CD4-positive, alpha-beta T cell (primary cell): ENCODE results near the gene ANKRD7. TPM values are rescaled to one million over a fixed set of nuclear protein-coding genes. Genes with fewer than 3 reads are reported as not detected.

ENCODE experiments used
- ATAC-seq: fragments of 200-7000 bp; cut with Tn5 transposase; one replicate; pipeline ENCODE4 v1.10.0; 2022; ENCODE audit warnings: mild to moderate bottlenecking; ENCODE audit not compliant: poor library complexity
- CTCF ChIA-PET: fragments of 350-600 bp; sonication (Branson Sonifier 250); formaldehyde crosslinking; loops from one replicate; lab custom pipeline; 2021; ENCODE audit warnings: antibody characterized with exemption, inconsistent platforms; lab: Charles Lee
- POLR2A ChIA-PET: fragments of 350-600 bp; sonication (Branson Sonifier 250); formaldehyde crosslinking; loops from one replicate; lab custom pipeline; 2021; ENCODE audit warnings: antibody characterized with exemption, inconsistent platforms; lab: Charles Lee
- DNase-seq, 14 experiments: peaks; one replicate each; pipeline ENCODE4 v3.0.0-alpha.2; 2013 to 2020; ENCODE audit warnings: mixed read lengths in 2 of 14
- H3K27ac ChIP-seq, 2 donors: one replicate each; pipeline versions ENCODE4 v1.5.1 to v1.7.0; 2013; ENCODE audit warnings: low read length in 2 of 2, low read depth in 1 of 2, mild to moderate bottlenecking in 1 of 2
- H3K27me3 ChIP-seq, 2 experiments: 1 replicate in 1 of 2; 2 replicates in 1 of 2; pipeline versions ENCODE4 v1.6.1 to v1.7.0; 2013; ENCODE audit warnings: low read length in 2 of 2, control low read depth in 1 of 2, mild to moderate bottlenecking in 1 of 2, moderate library complexity in 1 of 2; ENCODE audit not compliant: insufficient read depth in 2 of 2, control insufficient read depth in 1 of 2
- H3K36me3 ChIP-seq: one replicate; pipeline ENCODE4 v1.6.1; 2013; ENCODE audit warnings: low read length, control low read depth; ENCODE audit not compliant: insufficient read depth
- H3K4me1 ChIP-seq: one replicate; pipeline ENCODE4 v1.6.1; 2013; ENCODE audit warnings: low read length, control low read depth; ENCODE audit not compliant: insufficient read depth
- H3K4me3 ChIP-seq: one replicate; pipeline ENCODE4 v1.5.1; 2013; ENCODE audit warnings: mild to moderate bottlenecking, low read length, moderate library complexity
- H3K9me3 ChIP-seq, 2 experiments: 1 replicate in 1 of 2; 2 replicates in 1 of 2; pipeline versions ENCODE4 v1.6.1 to v1.7.0; 2013; ENCODE audit warnings: low read length in 2 of 2, mild to moderate bottlenecking in 2 of 2, control low read depth in 1 of 2, moderate library complexity in 1 of 2; ENCODE audit not compliant: control insufficient read depth in 1 of 2, insufficient read depth in 1 of 2
- H3K27ac Mint-ChIP-seq: one replicate; pipeline ENCODE4 v1.8.0; 2020; ENCODE audit warnings: mixed read lengths
- H3K27me3 Mint-ChIP-seq: one replicate; pipeline ENCODE4 v1.8.0; 2021; ENCODE audit warnings: mixed read lengths
- H3K36me3 Mint-ChIP-seq: one replicate; pipeline ENCODE4 v1.8.0; 2021; ENCODE audit warnings: low read depth, mixed read lengths
- H3K4me1 Mint-ChIP-seq: one replicate; pipeline ENCODE4 v1.8.0; 2021; ENCODE audit warnings: low read depth, mixed read lengths
- H3K4me3 Mint-ChIP-seq: one replicate; pipeline ENCODE4 v1.8.0; 2020; ENCODE audit warnings: mild to moderate bottlenecking, mixed read lengths
- H3K9me3 Mint-ChIP-seq: one replicate; pipeline ENCODE4 v1.8.0; 2020; ENCODE audit warnings: mixed read lengths
- intact Hi-C, 2 experiments: fragments of 100-400 bp; cut with DNase I in 1 of 2; cut with micrococcal nuclease in 1 of 2; formaldehyde crosslinking; loops; one replicate each; pipeline versions ENCODE4 v1.15.1 to v1.9.0; 2023 to 2025; cut with DNase I, micrococcal nuclease
- polyA plus RNA-seq, 2 donors: library from polyadenylated mRNA; unstranded; fragments of 120-200 nt; gene quantifications; one replicate each; pipeline ENCODE4 v1.2.1, GENCODE V29; 2013
- total RNA-seq, 174 experiments: library from RNA in 2 of 174; stranded (reverse) in 2 of 174; gene quantifications; one replicate each; pipeline ENCODE4 v1.2.3 and lab custom pipeline; 2021 to 2026
- TF ChIP-seq, protein P1 (sequence below): fragments of 200-600 bp; IDR thresholded peaks from one replicate; pipeline ENCODE4 v1.8.0; 2022; ENCODE audit warnings: antibody characterized with exemption, mild to moderate bottlenecking

The ANKRD7 gene, protein sequence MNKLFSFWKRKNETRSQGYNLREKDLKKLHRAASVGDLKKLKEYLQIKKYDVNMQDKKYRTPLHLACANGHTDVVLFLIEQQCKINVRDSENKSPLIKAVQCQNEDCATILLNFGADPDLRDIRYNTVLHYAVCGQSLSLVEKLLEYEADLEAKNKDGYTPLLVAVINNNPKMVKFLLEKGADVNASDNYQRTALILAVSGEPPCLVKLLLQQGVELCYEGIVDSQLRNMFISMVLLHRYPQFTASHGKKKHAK
- total RNA-seq (not detected), total RNA-seq (lab: John Stamatoyannopoulos, UW) (0 to 0.60 (median 0.08) reads per million in 172 experiments)
- 0.13 TPM for polyA plus RNA-seq (2013, experiment 1 of 2)
- 0.26 TPM for polyA plus RNA-seq (2013, experiment 2 of 2)

DNA sequence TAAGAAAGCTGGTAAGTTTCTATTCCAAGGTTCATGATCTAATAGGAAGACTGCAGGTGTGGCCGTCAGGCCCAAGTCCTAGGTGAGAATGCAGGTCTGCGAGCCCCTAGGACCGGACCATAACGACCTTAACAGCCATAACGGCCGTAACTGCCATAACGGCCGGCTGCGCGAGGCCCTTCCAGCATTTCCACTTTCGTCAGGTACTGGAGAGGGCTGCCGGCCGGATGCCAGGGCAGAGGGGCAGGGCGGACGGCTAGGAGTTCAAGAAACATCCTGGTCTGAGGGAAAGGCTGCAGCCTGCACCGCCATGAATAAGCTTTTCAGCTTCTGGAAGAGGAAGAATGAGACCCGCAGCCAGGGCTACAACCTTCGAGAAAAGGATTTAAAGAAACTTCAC lies at the start of gene ANKRD7:
TSS of gene ANKRD7 (plus strand) at position 184 of the 400 bp plus-strand sequence. CDS start at position 311, 127 bp downstream.
- H3K27me3 ChIP-seq = peaks cover 0 to 6% of the 10 kb centered on the region in 2 experiments
- H3K9me3 ChIP-seq = peaks cover 0 to 3% of the 10 kb centered on the region in 2 experiments
- no peaks in the 10 kb centered on the region for H3K9me3 Mint-ChIP-seq
- TF ChIP-seq, protein P1, sequence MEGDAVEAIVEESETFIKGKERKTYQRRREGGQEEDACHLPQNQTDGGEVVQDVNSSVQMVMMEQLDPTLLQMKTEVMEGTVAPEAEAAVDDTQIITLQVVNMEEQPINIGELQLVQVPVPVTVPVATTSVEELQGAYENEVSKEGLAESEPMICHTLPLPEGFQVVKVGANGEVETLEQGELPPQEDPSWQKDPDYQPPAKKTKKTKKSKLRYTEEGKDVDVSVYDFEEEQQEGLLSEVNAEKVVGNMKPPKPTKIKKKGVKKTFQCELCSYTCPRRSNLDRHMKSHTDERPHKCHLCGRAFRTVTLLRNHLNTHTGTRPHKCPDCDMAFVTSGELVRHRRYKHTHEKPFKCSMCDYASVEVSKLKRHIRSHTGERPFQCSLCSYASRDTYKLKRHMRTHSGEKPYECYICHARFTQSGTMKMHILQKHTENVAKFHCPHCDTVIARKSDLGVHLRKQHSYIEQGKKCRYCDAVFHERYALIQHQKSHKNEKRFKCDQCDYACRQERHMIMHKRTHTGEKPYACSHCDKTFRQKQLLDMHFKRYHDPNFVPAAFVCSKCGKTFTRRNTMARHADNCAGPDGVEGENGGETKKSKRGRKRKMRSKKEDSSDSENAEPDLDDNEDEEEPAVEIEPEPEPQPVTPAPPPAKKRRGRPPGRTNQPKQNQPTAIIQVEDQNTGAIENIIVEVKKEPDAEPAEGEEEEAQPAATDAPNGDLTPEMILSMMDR = no peak
- H3K36me3 Mint-ChIP-seq = no peaks in the 10 kb centered on the region
- no peak within 1 kb of the TSS for H3K27ac Mint-ChIP-seq
- H3K27me3 Mint-ChIP-seq = peaks cover 9% of the 10 kb centered on the region
- ATAC-seq (no peak), DNase-seq (no peak)
- no peaks in the 10 kb centered on the region for H3K36me3 ChIP-seq
- no peak within 1 kb of the TSS for H3K4me3 Mint-ChIP-seq
- CTCF ChIA-PET = no interaction called here
- no peaks in the 10 kb centered on the region for H3K4me1 Mint-ChIP-seq
- POLR2A ChIA-PET = no interaction called here
- H3K4me1 ChIP-seq = no peaks in the 10 kb centered on the region
- no peak within 1 kb of the TSS for H3K4me3 ChIP-seq
- H3K27ac ChIP-seq = no peak within 1 kb of the TSS
- intact Hi-C loops = no loop called here

DNA sequence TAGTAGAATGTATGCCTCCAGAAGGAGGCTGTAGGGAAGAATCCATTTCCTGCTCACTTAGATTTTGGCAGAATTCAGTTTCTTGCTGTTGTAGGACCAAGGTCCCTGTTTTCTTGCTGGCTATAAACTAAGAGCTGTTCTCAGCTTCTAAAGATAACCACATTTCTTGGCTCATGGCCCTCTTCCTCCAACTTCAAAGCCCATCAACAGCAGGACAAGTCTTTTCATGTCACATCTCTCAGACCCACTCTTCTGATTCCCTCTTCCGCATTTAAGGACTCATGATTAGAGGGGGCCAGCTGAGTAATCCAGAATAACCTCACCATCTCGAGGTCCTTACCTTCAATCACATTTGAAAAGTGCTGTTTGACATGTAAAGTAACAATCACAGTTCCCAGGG lies 48.8 kb upstream of the ANKRD7 start:
- Mint-ChIP-seq H3K27me3 (peaks cover 37% of the 10 kb centered on the region), H3K36me3 (no peaks in the 10 kb centered on the region), H3K27ac (no peak overlapping the region), H3K4me3 (no peak overlapping the region), H3K9me3 (no peaks in the 10 kb centered on the region), H3K4me1 (no peaks in the 10 kb centered on the region)
- intact Hi-C loops = no loop called here
- ATAC-seq (no peak), DNase-seq (no peak)
- Histone ChIP-seq H3K9me3 (no peaks in the 10 kb centered on the region), H3K27me3 (no peaks in the 10 kb centered on the region), H3K36me3 (no peaks in the 10 kb centered on the region), H3K27ac (no peak overlapping the region), H3K4me1 (no peaks in the 10 kb centered on the region), H3K4me3 (no peak overlapping the region)
- ChIA-PET CTCF (no interaction called here), POLR2A (no interaction called here)
- TF ChIP-seq, protein P1 = no peak

DNA sequence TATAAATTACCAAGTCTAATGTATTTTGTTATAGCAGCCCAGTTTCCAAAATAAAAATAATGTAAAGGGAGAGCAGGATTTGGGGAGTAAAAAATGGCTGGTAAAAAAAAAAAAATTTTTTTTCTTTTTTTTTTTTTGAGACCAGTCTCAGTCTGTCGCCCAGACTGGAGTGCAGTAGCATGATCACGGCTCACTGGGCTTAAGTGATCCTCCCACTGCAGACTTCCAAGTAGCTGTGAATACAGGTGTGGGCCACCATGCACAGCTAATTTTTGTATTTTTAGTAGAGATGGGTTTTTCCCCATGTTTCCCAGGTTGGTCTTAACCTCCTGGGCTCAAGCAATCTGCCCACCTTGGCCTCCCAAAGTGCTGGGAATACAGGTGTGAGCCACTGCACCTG lies 45.3 kb upstream of the ANKRD7 start:
- Histone ChIP-seq H3K9me3 (no peaks in the 10 kb centered on the region), H3K36me3 (no peaks in the 10 kb centered on the region), H3K4me1 (peaks cover 6% of the 10 kb centered on the region), H3K27ac (no peak overlapping the region), H3K4me3 (no peak overlapping the region), H3K27me3 (no peaks in the 10 kb centered on the region)
- H3K4me3 Mint-ChIP-seq = no peak overlapping the region
- peaks cover 6% of the 10 kb centered on the region for H3K36me3 Mint-ChIP-seq
- H3K27ac Mint-ChIP-seq = no peak overlapping the region
- TF ChIP-seq, protein P1 = no peak
- ATAC-seq = no peak
- no peaks in the 10 kb centered on the region for H3K9me3 Mint-ChIP-seq
- DNase-seq = no peak
- intact Hi-C loops = no loop called here
- ChIA-PET POLR2A (no interaction called here), CTCF (no interaction called here)
- peaks cover 11% of the 10 kb centered on the region for H3K27me3 Mint-ChIP-seq
- H3K4me1 Mint-ChIP-seq = peaks cover 15% of the 10 kb centered on the region
